Prostate gland (tissue), 2 donors: Measurements from ENCODE around the gene KRTAP12-4. TPM values are rescaled to one million over a fixed set of nuclear protein-coding genes. Genes with fewer than 3 reads are reported as not detected.
A peak's percentile ranks its signal among the peaks of the same experiment; 100 is the strongest.

Experiments used
- DNase-seq: peaks from one replicate; pipeline ENCODE4 v3.0.0-alpha.2; 2019; ENCODE audit warnings: low spot score
- H3K27ac ChIP-seq, 2 donors: fragments of 200-600 bp; sonication (generic); 2 replicates each; pipeline ENCODE4 v1.5.1; 2017 to 2019
- H3K27me3 ChIP-seq: fragments of 200-600 bp; sonication (generic); replicated peaks from 2 replicates; pipeline ENCODE4 v1.5.1; 2019; ENCODE audit not compliant: insufficient read depth
- H3K36me3 ChIP-seq, 2 donors: fragments of 200-600 bp; sonication (generic); 1 replicate in 1 of 2; 2 replicates in 1 of 2; pipeline versions ENCODE4 v1.5.1 to v1.8.1; 2017 to 2019
- H3K4me1 ChIP-seq: fragments of 200-600 bp; sonication (generic); replicated peaks from 2 replicates; pipeline ENCODE4 v1.5.1; 2019
- H3K4me3 ChIP-seq, 2 donors: fragments of 200-600 bp; sonication (generic); 2 replicates each; pipeline ENCODE4 v1.5.1; 2017 to 2019
- H3K9me3 ChIP-seq: fragments of 200-600 bp; sonication (generic); 2 replicates; pipeline ENCODE4 v1.5.1; 2017
- POLR2A ChIP-seq: fragments of 450-650 bp; IDR thresholded peaks from one replicate; pipeline ENCODE4 v1.6.1; 2016; ENCODE audit warnings: antibody characterized with exemption, mild to moderate bottlenecking
- POLR2AphosphoS5 ChIP-seq: sonication (generic); formaldehyde crosslinking; IDR thresholded peaks from one replicate; pipeline ENCODE4 v1.6.1; 2017; ENCODE audit warnings: antibody characterized with exemption
- WGBS: methylation state at CpG from one replicate; pipeline ENCODE4 v1.1.5; 2018; 5-methylcytosine and 5-hydroxymethylcytosine counted together
- intact Hi-C: fragments of 100-400 bp; cut with DNase I; formaldehyde crosslinking; loops from one replicate; pipeline ENCODE4 v1.14.2; 2022
- total RNA-seq, 2 donors: library from RNA; depleted of rRNA; stranded (reverse); fragments of >200 nt; gene quantifications; one replicate each; pipeline ENCODE4 v1.1.0, GENCODE V29; 2016
- TF ChIP-seq, protein P1 (sequence below), 4 experiments: fragments of 200-600 bp in 2 of 4; fragments of 450-650 bp in 2 of 4; sonication (generic) in 2 of 4; IDR thresholded peaks; 1 replicate in 3 of 4; 2 replicates in 1 of 4; pipeline ENCODE4 v1.5.1; 2016 to 2019; ENCODE audit warnings: antibody characterized with exemption in 4 of 4, mild to moderate bottlenecking in 2 of 4, moderate library complexity in 2 of 4

The KRTAP12-4 gene
- total RNA-seq, 2 donors from 2014 or later: not detected

GRCh38 chr21:44658913-44659595 lies 4.6 kb upstream of the KRTAP12-4 start:
- no peaks in the 10 kb centered on the region for H3K4me1 ChIP-seq
- H3K36me3 ChIP-seq: no peaks in the 10 kb centered on the region
- TF ChIP-seq POLR2AphosphoS5 (no peak), POLR2A (no peak)
- TF ChIP-seq, protein P1, sequence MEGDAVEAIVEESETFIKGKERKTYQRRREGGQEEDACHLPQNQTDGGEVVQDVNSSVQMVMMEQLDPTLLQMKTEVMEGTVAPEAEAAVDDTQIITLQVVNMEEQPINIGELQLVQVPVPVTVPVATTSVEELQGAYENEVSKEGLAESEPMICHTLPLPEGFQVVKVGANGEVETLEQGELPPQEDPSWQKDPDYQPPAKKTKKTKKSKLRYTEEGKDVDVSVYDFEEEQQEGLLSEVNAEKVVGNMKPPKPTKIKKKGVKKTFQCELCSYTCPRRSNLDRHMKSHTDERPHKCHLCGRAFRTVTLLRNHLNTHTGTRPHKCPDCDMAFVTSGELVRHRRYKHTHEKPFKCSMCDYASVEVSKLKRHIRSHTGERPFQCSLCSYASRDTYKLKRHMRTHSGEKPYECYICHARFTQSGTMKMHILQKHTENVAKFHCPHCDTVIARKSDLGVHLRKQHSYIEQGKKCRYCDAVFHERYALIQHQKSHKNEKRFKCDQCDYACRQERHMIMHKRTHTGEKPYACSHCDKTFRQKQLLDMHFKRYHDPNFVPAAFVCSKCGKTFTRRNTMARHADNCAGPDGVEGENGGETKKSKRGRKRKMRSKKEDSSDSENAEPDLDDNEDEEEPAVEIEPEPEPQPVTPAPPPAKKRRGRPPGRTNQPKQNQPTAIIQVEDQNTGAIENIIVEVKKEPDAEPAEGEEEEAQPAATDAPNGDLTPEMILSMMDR (IDR thresholded peaks at IDR 0.05): no peak
- H3K9me3 ChIP-seq: no peaks in the 10 kb centered on the region
- no peak overlapping the region for H3K27ac ChIP-seq
- WGBS: 60% methylated on average over 11 of the region's 11 CpGs
- DNase-seq: no peak
- no peaks in the 10 kb centered on the region for H3K27me3 ChIP-seq
- H3K4me3 ChIP-seq: no peak overlapping the region
- intact Hi-C loops: no loop called here

GRCh38 chr21:44658541-44658910 lies 4.1 kb upstream of the KRTAP12-4 start:
- DNase-seq: no peak
- no peak overlapping the region for H3K27ac ChIP-seq
- WGBS: 81% methylated on average over 5 of the region's 5 CpGs

GRCh38 chr21:44657635-44658540 lies 3.4 kb upstream of the KRTAP12-4 start, which contains the start of gene KRTAP12-3:
KRTAP12-3 (plus strand) TSS chr21:44657932; CDS start chr21:44657980, 48 bp downstream.
- intact Hi-C loops: no loop called here
- Histone ChIP-seq H3K27ac (no peak within 1 kb of the TSS), H3K36me3 (no peaks in the 10 kb centered on the region), H3K4me3 (no peak within 1 kb of the TSS), H3K9me3 (no peaks in the 10 kb centered on the region), H3K27me3 (no peaks in the 10 kb centered on the region), H3K4me1 (no peaks in the 10 kb centered on the region)
- no peak for DNase-seq
- 74% methylated on average over 26 of the region's 26 CpGs for WGBS
- TF ChIP-seq POLR2AphosphoS5 (peak; percentile 15), POLR2A (no peak)

More at GRCh38 chr21:44658541-44658910, 4.1 kb upstream of the KRTAP12-4 start:
- Histone ChIP-seq H3K4me3 (no peak overlapping the region), H3K27me3 (no peaks in the 10 kb centered on the region), H3K9me3 (no peaks in the 10 kb centered on the region), H3K4me1 (no peaks in the 10 kb centered on the region), H3K36me3 (no peaks in the 10 kb centered on the region)
- TF ChIP-seq POLR2A (no peak), POLR2AphosphoS5 (no peak)
- TF ChIP-seq, protein P1 (IDR thresholded peaks at IDR 0.05): no peak
- intact Hi-C loops: no loop called here

DNA sequence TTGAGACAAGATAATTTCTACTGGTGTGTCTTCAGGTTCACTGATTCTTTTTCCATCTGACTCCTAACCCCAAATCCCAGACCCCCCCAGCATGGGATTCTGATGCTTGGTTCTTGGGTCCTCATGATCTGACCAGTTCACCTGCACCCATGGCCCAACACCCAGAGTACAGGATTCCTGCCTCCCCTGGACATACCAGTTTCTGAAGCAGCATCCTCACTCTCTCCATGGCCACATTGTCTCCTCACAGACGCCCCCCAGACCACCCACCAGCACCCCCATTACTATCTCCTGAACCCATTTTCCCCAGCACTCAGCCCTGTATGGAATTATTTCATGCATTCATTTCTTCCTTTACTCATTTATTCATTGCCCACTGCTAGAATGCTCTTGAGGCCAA lies 2.4 kb upstream of the KRTAP12-4 start:
- WGBS: 23% methylated on average over 1 of the region's 1 CpG
- Histone ChIP-seq H3K9me3 (no peaks in the 10 kb centered on the region), H3K4me1 (no peaks in the 10 kb centered on the region), H3K27ac (no peak overlapping the region), H3K36me3 (no peaks in the 10 kb centered on the region), H3K27me3 (no peaks in the 10 kb centered on the region), H3K4me3 (no peak overlapping the region)
- TF ChIP-seq POLR2A (no peak), POLR2AphosphoS5 (no peak)
- TF ChIP-seq, protein P1 (IDR thresholded peaks at IDR 0.05): no peak
- no peak for DNase-seq
- intact Hi-C loops: no loop called here
